Stimulated activated CD8-positive, alpha-beta memory T cell treated with anti-CD3 and anti-CD28 coated beads, Interleukin-2, amount 100 ng/mL, for 1 hour (primary cell): ENCODE measurements around the gene WTAP.
A peak's percentile ranks its signal among the peaks of the same experiment; 100 is the strongest.
"Not testable (repeated sequence)": the region's sequence is repeated elsewhere in the genome, so short reads cannot be mapped to it uniquely, and the experiment has no call there.

Experiments
- DNase-seq, 2 donors: peaks; one replicate each; pipeline ENCODE4 v3.0.0-alpha.2; 2020; ENCODE audit warnings: low read depth in 2 of 2

Gene WTAP

DNA sequence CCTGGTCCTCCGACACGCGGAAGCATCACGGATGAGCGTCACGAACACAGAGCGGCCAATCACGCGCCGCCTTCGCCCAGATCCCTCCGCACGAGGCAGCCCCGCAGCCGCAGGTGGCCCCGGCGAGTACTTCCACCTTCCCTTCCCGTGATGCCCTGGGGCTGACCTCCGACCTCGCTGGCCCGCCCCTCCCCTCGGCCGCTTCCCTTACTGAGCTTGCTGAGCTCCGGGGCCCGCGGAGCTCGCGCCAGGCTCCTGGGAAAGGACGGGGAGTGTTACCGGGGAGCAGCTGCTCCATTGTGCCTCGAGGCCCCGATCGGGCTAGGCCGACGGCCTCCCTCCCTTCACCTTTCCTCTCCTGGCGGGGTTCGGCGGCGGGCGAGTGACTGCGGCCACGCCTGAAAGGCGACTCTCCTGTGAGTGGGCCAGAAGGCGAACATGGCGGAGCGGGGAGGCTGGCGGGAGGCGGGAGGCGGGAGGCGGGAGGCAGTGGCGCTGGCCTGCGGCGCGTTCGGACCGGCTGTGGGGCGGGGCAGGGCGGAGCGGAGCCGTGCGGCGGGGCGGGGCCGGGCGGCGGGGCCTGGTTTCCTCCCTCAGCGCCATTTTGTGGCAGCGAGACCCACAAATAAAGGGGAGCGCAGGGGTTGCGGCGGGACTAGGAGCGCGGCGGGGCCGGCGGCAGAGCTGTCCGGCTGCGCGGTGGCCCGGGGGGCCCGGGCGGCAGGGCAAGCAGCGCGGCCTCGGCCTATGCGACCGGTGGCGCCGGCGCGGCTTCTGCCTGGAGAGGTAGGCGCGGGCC lies at the start of gene WTAP:
Gene WTAP, plus strand, starts transcription at position 589 of the 799 bp plus-strand sequence. CDS start 8,760 bp downstream, outside the sequence.
- DNase-seq, result peak; percentile 90 to 96

DNA sequence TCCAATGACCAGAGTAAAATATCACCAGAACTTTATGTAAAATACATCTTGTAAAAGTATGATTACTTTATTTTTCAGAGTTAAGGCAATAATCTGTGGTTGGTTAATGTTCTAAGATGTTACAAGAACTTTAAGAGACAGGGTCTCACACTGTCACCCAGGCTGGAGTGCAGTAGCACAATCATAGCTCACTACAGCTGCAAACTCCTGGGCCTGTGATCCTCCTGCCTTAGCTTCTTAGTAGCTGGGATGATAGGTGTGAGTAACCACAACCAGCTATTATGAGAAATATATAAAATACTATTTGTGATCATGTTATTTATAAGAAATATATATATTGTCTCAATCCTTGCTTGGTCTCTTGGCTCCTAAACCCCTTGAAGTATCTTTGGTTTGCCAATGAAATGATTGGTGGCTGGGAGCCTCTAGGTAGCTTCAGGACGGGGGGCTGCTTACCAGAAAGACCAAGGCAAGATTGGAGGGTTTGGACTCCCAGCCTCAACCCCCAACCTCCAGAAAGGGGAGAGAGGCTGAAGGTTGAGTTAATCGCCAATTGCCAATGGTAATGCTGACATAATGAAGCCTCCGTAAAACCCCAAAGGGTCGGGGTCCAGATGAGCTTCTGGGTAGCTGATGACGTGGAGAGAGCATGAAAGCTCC lies 49.7 kb upstream of the WTAP start:
- no peak for DNase-seq

GRCh38 chr6:159678574-159678973 lies 48.7 kb upstream of the WTAP start:
- no peak for DNase-seq

DNA sequence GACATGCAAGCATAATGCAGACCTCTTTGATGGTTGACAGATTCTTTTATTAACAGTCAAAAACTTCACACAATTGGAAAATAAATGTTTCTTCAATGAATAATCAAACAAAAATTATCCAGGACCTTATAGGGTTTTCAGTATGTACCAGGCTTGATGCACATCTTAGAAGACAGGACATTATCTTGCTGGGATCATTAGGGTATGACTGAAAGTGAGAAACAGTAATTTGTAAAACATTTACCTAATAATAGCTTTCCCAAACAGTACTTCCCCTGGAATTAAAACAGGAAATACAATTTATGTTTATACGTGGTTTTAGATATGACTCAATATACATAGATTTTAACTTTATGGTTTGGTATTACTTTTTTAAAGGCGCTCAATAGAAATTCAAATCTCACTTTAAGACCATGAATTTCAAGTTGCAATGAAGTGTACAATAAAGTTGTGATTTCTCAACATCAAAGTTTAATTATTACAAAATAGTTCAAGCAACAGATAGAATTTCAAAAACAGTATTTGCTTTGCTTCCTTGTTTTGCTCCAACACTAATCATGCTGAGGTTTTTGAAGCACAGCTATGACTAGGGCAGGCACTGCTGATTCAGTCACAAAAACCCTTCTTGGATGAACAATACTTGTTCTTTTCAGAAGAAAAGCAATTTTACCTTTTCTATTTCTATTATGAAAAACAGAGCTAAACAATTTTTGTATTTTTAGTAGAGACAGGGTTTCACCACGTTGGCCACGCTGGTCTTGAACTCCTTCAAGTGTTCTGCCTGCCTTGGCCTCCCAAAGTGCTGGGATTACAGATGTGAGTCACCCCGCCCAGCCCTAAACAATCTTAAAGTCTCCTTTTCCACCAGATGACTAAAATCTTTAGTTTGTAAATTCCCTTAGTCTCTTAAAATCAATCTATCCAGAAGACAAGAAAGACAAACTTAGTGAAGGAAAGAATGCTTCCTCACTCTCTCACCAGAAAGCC lies 47.9 kb upstream of the WTAP start:
- DNase-seq, result no peak

DNA sequence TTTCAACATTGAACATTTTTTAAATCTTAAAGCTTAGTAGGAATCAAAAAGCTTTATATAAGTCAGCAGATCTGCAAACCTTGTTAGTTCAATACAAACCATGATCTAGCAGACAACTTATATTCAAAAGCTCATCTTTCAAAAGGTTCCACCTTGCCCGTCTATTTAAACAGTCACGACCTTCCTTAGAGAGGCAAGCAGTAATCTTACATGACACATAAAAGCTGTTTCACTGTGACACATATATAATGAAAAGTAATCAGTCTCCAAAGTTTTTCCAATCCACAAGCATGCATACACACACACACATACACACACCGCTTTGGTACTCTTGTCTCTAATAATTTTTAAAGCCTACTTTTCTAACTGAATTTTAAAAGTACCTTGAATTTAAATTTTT lies 47.2 kb upstream of the WTAP start:
- DNase-seq, result no peak

GRCh38 chr6:159681191-159681880 lies 46.0 kb upstream of the WTAP start:
- no peak for DNase-seq

- no peak for DNase-seq
Measured at GRCh38 chr6:159682295-159682694, 45.0 kb upstream of the WTAP start.

- DNase-seq, result no peak
Measured at GRCh38 chr6:159682810-159683209, 44.5 kb upstream of the WTAP start.

DNA sequence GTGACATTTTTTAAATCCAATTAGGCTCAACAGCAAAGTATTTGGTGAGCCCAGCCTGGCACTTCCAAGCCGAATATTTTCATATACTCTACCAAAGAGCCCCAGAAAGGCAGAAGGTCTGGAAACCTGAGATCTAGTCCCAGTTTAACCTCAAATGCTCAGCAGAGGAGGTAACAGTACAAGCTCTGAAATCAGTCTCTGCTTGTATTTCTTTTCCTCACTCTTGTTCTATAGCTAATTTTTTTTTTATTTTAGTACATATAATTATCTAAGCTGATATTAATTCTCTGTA lies 43.3 kb upstream of the WTAP start:
- no peak for DNase-seq

DNA sequence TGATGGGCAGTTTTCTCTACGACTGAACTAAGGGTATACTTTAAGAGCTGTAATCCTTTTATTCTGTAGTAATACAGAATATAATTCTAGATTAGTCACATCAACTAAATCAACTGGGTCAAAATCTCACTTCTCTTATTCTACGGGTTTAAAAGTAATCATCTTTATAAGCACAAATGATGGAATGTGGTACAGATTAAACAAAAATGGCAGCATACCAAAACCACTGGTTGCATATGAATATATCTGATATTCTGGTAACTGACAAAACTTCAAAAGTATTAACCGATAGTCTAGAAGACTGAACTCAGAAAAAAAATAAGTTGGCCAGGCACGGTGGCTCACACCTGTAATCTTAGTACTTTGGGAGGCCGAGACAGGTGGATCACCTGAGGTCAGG lies 41.3 kb upstream of the WTAP start:
- DNase-seq, result no peak

GRCh38 chr6:159686703-159687102 lies 40.6 kb upstream of the WTAP start:
- DNase-seq, result no peak

GRCh38 chr6:159687341-159687740 lies 40.0 kb upstream of the WTAP start:
- no peak for DNase-seq

- no peak for DNase-seq
Measured at GRCh38 chr6:159688266-159688905, 38.9 kb upstream of the WTAP start.

- DNase-seq, result no peak
Measured at GRCh38 chr6:159689001-159689400, 38.3 kb upstream of the WTAP start.

- not testable (repeated sequence) for DNase-seq
Measured at GRCh38 chr6:159690135-159690534, 37.2 kb upstream of the WTAP start.

- DNase-seq, result no peak
Measured at GRCh38 chr6:159691133-159691962, 36.0 kb upstream of the WTAP start.

DNA sequence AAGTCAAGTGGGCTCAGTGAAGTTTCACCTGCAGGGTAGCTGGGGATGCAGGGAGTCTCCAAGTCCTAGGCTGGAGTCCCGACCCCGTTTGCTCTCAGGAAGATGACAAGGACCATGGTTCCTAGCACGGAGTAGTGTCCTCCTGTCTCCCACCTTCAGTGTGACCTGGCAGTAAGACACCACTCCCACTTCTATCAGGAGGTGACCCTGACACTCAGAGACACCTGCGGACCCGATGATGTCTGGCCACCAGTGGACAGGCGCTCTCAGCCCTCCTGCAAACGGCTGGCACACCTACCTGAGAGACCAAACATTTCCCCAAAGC lies 35.4 kb upstream of the WTAP start:
- no peak for DNase-seq

DNA sequence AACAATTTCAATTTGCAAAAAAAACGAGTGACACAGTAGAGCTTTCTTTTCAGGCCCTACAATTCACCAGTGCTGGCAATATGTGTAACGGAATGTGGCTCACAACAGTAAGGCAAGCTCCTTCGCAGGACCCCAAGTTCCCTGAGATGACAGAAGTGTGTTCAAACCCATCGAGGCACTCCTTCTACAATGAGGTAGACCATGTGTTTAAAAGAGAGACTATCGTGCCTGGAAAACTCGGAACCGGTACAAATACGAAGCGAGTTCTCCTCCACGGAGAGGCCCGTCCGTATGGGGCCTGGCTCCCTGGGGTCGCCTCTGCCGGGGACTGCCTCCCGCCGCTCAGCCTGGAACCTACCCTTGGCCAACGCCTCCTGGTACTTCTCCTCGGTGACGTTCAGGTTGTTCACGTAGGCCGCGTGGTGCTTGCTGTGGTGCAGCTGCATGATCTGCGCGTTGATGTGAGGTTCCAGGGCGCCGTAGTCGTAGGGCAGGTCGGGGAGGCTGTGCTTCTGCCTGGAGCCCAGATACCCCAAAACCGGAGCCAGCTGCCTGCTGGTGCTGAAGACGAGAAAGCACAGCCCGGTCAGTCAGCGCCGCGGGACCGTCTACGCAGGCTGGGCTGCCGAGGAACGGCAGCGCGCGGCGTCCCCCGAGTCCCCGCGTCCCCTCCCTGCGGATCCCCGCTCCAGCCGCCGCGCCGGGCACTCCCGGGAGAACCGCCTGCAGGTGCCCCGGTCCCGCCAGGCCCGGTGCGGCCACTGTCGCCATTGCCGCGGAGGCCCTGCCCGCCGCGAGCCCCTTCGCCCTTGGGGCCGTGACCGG lies 34.8 kb upstream of the WTAP start:
- DNase-seq, result peak in 1 of 2 donors; percentile 21

DNA sequence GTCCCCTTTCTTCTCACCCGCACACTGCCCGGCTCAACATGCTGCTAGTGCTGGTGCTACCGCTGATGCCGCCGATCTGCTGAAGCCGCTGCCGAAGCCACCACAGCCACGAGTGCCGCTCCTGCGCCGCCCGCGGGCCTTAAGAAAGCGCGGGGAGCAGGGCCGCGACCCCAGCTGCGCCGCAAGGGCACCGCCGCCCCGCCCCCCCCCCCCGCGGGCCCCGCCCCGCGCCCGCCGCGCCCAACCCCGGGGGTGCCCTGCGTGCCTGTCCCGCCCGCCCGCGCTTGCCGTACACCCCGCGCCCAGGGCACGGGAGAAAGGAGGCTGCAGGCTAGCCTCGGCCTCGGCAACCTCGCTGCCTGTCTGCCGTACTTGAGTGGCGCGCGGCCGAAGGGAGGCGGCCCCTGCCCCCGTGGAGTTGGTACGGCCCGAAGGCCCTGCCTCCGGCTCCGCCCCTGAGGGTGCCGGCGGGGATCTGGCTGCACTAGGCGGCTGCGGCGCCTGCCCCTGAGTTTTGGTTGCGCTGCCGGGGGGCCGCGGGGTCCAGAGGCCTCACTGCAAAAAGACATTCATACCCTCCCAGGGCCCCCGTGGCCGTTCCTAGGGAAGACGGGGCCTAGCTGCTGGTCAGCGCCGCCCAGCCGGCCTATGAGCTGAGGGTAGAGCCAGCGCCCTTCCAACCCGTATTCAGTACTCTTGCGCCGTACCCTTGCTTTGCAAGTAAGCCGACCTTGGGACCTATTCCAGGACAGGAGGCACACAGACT lies 34.0 kb upstream of the WTAP start, which contains the start of gene SOD2:
Gene SOD2, minus strand, starts transcription at position 114 of the 766 bp plus-strand sequence. Its CDS starts 74 bp downstream, at position 40.
- peak; percentile 61 to 67 for DNase-seq
